Transverse colon (tissue), 4 donors: ENCODE measurements around the gene LRR1.

ENCODE experiments used
- POLR2A ChIP-seq: fragments of 450-650 bp; IDR thresholded peaks from one replicate; pipeline ENCODE4 v1.6.1; 2016; ENCODE audit warnings: antibody characterized with exemption, mild to moderate bottlenecking, moderate library complexity
- POLR2AphosphoS5 ChIP-seq, 3 donors: sonication (generic); formaldehyde crosslinking; IDR thresholded peaks; one replicate each; pipeline ENCODE4 v1.6.1; 2016; ENCODE audit warnings: antibody characterized with exemption in 3 of 3
- TF ChIP-seq, protein P1 (sequence below), 5 experiments: fragments of 200-600 bp in 3 of 5; fragments of 450-650 bp in 2 of 5; sonication (generic) in 3 of 5; IDR thresholded peaks; 1 replicate in 2 of 5; 2 replicates in 3 of 5; pipeline ENCODE4 v1.5.1; 2016 to 2017; ENCODE audit warnings: antibody characterized with exemption in 5 of 5, inconsistent platforms in 3 of 5, mild to moderate bottlenecking in 2 of 5, moderate library complexity in 1 of 5

DNA sequence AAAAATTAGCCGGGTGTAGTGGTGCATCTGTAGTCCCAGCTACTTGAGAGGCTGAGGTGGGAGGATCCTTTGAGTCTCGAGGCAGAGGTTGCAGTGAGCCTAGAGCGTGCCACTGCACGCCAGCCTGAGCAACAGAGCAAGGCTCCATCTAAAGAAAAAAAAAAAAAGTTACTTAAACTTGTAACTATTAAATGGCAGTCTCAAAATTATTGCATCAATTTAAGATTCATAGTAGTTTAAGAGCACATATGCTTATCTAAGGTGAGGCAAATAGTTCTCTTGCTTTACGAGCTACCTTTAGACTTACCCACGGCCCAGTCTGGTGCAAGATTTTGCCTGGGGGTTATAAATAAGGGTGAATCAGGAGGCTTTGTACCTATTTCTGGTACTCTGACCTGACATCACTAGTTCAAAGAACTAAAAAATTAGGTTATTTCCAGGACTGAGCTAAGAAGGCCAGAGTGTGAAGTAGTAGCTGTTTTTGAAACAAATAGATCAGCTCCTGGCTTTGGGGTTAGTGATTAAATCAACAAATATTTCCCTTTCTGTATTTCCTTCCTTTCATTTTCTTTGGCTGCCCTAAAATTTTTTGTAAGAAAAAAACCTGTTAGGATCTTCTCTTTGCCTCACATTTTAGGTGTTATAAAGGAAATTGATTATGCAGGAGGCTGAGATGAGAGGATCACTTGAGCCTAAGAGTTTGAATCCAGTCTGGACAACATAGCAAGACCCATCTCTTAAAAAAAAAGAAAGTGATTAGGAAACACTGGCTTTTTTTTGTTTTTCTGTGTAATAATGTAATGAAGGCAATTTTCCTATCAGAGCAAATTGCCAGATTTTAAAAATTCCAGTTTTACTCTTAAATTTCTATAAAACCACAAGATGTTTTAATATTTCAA lies 25.4 kb downstream of the LRR1 start:
- TF ChIP-seq POLR2A: no peak
- TF ChIP-seq, protein P1, sequence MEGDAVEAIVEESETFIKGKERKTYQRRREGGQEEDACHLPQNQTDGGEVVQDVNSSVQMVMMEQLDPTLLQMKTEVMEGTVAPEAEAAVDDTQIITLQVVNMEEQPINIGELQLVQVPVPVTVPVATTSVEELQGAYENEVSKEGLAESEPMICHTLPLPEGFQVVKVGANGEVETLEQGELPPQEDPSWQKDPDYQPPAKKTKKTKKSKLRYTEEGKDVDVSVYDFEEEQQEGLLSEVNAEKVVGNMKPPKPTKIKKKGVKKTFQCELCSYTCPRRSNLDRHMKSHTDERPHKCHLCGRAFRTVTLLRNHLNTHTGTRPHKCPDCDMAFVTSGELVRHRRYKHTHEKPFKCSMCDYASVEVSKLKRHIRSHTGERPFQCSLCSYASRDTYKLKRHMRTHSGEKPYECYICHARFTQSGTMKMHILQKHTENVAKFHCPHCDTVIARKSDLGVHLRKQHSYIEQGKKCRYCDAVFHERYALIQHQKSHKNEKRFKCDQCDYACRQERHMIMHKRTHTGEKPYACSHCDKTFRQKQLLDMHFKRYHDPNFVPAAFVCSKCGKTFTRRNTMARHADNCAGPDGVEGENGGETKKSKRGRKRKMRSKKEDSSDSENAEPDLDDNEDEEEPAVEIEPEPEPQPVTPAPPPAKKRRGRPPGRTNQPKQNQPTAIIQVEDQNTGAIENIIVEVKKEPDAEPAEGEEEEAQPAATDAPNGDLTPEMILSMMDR (IDR thresholded peaks at IDR 0.05): no peak
- peak in 1 of 3 donors; percentile 15 for TF ChIP-seq POLR2AphosphoS5 (IDR thresholded peaks at IDR 0.05)
